IPS DF 4.7 (cell line): ENCODE data around the gene FSHR.

Source experiments
- DNase-seq: peaks from one replicate; pipeline ENCODE4 v3.0.0-alpha.2; 2013; ENCODE audit warnings: low spot score; ENCODE audit errors: extremely low read depth

Gene FSHR

DNA sequence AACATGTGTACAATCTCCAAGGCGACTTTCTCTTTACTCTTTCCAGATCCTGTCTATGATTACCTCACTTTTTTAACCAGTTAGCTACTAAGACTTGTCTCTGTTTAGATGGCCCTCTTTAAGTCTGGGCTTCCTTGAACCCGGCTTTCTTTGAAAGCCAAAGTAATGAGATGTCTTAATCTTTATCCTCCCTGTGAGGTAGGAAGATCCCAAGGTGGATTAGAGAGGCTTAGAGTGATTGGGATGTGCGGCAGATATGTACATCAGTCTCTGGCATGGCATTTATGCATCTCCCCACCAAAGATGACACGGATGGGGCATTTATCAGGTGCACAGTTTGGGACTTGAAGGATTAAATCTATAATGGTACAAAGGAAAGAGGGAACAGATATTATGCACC lies 186.3 kb downstream of the FSHR start:
- DNase-seq, result no peak

- DNase-seq, result no peak
These were observed 189.1 kb downstream of the FSHR start for GRCh38 chr2:48965204-48965603.

- DNase-seq, result no peak
These were observed 193.3 kb downstream of the FSHR start for GRCh38 chr2:48961009-48961408.

GRCh38 chr2:48954935-48955334 lies 199.4 kb downstream of the FSHR start:
- DNase-seq, result no peak

DNA sequence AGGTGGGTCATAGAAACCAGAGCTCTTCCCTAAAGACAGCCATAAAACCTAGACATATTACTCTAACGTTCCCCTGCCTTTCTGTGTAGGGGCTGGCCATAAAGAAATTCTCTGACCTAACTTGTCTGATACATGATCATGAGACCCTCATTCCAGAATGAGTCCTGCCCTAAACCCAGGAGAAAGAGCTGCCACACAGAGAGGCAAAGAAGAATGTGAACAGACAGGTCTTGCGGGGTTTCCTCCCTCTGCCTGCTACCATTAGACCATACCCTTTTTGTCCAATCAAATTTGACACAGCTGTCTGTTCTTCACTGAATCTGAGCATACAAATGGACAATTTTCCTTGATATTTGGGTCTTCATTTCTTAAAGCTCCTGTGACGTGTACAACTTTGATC lies 200.0 kb downstream of the FSHR start:
- no peak for DNase-seq

GRCh38 chr2:48952614-48953013 lies 201.7 kb downstream of the FSHR start:
- no peak for DNase-seq

DNA sequence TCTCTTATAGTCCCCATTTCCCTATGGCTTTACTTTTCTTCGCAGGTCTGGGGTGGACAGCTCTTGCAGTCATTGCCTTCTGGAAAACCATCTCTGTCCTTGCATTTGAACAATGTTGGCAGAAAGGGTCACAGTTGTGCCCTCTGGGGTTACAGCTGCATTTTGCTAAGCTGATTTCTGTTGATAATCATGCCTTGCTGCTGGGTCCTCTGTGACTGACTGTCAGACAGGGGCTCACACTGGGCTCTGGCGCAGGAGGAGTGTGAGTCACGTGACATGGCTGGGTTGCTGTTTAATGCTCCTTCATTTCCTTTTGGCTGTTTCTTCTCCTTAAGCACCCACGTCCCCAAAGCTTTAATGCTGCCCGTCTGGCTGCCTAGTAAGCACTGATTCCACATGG lies 202.2 kb downstream of the FSHR start:
- DNase-seq, result no peak

DNA sequence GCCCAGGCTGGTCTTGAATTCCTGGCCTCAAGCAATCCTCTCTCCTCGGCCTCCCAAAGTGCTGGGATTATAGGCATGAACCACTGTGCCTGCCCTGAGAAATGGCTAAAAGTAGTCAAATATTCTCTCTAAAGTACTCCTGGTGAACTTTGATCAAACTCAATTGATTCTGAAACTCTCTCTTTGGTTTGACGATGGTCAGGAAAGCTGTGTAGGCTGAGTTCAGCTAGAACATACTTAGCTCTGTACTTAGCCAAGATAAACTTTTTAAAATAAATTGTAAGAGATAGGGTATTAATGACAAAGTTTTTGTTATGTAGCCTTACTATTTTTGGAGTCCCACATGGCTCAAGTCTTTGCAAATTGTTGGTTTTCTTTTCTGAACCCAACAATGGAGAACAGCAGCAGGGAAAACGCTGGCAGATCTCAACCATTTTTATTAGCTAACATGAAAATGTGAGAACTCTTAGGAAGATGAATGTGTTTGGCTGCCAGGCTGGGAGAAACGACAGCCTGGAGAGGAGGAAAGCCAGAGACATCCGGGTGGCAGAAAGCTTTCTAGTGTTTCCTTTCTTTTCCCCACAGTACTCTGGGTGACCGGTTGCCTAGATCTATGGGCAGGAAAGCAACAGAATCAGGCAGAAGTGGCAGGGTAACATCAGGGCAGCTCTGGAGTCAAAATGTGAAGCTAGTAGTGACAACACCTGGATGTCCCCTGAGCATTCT lies 205.8 kb downstream of the FSHR start:
- no peak for DNase-seq

GRCh38 chr2:48946449-48947048 lies 207.8 kb downstream of the FSHR start:
- DNase-seq, result peak; percentile 11

DNA sequence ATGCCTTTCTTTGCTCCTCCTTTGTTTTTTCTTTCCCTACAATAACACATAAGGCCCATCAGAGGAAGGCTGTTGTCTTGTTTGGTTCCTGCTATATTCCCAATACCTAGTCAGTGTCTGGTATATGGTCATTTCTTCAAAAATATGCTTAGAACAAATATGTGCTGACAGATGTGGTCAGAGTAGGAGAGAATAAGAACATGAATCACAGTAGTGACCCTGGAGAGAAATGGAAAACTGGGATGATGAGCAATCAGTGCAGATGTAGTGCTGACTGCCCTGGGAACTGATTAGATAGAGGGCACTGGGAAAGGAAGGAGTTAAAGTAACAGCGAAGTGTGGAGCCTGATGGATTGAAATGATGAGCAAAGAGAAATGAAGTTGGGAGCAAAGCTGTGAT lies 209.4 kb downstream of the FSHR start:
- DNase-seq, result no peak

- DNase-seq, result no peak
These were observed 210.9 kb downstream of the FSHR start for GRCh38 chr2:48943436-48943835.

GRCh38 chr2:48941908-48942307 lies 212.4 kb downstream of the FSHR start:
- DNase-seq, result no peak

DNA sequence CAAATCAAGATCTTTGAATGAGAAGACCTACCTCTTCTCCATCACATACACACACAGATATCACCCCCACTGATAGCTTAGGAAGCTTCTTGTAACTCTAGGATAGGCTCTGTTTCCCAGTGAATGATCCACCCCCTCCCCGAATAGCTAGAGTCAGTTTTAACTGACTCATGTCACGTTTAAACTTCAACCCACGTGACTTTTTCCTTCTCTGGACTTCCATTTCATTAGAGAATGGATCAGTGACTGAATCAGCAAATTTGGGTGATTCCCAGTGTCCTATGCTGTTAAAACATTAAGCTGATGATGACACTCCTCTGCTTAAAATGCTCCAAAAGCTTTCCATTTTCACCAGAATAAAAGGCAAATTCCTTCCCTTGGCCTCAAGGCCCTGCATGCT lies 212.9 kb downstream of the FSHR start:
- no peak for DNase-seq

GRCh38 chr2:48940606-48941005 lies 213.7 kb downstream of the FSHR start:
- no peak for DNase-seq

DNA sequence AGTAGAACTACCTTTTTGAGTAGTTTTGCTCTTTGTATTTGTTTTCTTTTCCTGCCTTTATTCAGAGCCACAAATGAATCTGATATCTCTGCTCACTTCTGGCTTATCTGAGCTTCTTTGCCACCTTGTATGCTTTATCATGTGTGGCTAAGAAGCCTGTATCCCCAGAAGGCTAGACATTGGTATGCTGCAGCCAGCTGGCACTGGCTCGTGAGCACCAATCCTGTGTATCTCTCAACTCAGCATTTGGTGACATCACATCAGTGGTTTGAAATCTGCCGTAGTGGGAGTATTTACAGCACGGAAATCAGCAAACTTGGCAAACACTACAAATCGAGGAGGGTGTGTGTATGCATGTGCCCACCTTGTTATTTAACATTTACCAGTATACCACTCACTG lies 215.1 kb downstream of the FSHR start:
- DNase-seq, result no peak

- DNase-seq, result no peak
These were observed 216.1 kb downstream of the FSHR start for GRCh38 chr2:48938231-48938630.

- no peak for DNase-seq
These were observed 219.5 kb downstream of the FSHR start for GRCh38 chr2:48934807-48935206.

GRCh38 chr2:48933828-48934497 lies 220.4 kb downstream of the FSHR start:
- DNase-seq, result no peak

GRCh38 chr2:48932667-48933066 lies 221.6 kb downstream of the FSHR start:
- DNase-seq, result no peak

- no peak for DNase-seq
These were observed 224.6 kb downstream of the FSHR start for GRCh38 chr2:48929571-48930301.

DNA sequence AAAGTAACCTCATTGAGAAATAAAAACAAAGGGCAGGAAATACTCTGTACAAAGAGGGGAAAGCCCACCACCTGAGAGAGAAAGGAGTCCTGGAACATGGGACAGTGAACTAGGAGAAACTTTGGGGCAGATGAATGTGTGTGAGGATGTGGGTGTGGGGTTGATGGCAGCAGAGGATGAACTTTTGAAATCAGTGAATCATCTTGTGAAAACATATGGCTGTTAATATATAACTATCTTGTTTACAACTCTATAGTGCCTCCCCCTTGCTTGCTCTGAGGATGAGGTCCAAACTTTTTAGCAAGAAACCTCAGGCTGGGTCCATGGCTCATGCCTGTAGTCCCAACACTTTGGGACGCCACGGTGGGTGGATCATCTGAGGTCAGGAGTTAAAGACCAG lies 227.0 kb downstream of the FSHR start:
- DNase-seq, result no peak

GRCh38 chr2:48915884-48916283 lies 238.4 kb downstream of the FSHR start:
- no peak for DNase-seq
